ENCODE measurements around the gene GDPD5.

The GDPD5 gene

DNA sequence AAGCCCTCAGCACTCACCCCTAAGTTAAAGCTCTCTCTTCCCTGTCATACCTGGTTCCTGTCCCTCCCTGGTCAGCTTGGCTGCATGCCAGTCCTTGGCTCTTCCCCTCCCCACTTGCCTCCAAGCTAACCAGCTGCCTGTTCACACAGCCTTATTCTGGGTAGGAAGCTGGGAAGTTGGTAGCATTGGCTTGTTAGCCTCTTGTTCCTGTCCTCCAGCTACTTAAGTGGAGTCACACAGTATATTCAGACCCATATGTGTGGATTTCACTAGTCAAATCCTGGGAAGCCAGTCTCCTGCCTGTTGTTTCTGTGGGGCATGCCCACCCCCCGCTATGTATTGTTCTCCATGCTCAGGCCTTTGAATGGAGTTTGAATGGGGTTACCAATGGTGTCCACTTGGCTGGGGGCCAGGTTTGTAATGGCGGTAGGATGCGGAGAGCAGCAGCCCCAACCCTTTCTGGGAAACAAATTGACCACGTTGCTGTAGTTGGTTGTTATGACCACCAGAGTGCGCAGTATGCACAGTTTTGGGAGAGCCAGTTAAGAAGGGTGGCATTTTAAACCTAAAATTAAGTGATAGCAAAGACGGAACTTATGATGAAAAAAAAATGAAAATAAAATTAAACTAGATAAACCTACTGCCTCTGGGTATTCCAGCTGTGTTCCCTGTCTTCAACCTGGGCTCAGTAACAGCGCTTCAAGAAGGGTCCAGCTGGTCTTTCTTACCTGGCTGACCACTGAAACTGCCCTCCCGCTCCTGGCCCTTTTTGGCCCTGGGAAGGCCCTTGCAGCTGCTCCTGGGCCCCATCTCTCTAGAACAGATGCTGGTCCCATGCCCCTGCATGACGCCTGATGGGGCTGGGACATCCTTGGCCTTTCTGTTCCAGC lies 137.1 kb downstream of the GDPD5 start:
- DNase-seq, result peak; percentile 77

DNA sequence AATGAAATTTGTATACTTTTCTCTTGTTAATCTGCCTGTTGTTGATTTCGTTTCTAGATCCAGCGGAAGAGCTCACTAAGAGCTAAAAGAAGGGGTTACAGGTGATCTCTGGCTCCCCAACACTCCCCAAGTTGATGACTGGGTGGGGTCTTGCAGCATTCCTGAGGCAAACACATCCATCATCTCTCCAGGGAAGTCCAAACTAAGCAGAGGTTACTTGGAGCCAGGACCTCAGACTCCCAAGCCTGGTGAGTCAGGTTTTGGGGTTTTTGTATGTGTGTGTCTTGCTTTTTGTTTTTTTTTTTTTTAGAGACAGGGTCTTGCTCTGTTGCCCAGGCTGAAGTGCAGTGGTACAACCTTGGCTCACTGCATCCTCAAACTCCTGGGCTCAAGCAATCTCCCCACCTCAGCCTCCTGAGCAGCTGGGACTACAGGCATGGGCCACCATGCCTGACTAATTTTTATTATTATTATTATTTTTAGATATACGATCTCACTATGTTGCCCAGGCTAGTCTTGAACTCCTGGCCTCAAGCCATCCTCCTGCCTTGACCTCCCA lies 137.9 kb downstream of the GDPD5 start:
- DNase-seq, result no peak

DNA sequence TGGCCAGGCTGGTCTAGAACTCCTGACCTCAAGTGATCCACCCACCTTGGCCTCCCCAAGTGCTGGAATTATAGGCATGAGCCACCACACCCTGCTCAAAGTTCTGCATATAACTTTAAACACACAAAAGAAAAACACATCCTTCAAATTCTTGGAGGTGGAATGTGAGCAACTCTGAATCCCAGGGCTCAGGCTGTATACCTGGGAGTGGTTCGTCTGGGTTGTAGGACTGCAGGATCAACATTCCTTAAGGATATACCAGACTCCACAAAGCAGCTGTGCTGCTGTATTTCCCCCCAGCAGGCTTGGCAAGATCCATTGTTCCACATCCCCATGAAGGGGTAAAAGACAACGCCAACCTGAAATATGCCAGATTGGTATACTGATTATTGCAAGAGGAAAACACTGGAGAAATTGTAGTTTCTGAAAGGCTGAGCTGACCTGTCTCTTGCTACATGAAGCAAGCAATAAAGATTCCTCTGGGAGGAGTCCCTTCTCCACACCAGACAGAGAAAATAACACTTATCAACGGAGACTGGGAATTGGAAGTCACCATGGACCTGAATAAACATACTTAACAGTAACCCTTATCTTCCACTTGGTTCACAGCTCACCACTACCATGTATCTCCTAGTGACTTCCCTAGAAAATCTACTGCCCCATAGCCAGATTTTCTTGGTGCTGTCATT lies 138.7 kb downstream of the GDPD5 start:
- DNase-seq, result peak; percentile 21
